Gastroesophageal sphincter (tissue), 4 donors: ENCODE results near the gene UBE2L6. TPM values are rescaled to one million over a fixed set of nuclear protein-coding genes. Genes with fewer than 3 reads are reported as not detected.

Source experiments
- ATAC-seq: fragments of 150-250 bp; one replicate; pipeline ENCODE4 v1.9.1; 2016; ENCODE audit warnings: mild to moderate bottlenecking, moderate library complexity
- H3K27ac ChIP-seq, 4 donors: fragments of 200-600 bp; sonication (generic) in 3 of 4; 1 replicate in 3 of 4; 2 replicates in 1 of 4; pipeline ENCODE4 v1.5.1; 2016 to 2019
- H3K27me3 ChIP-seq: fragments of 200-600 bp; sonication (generic); one replicate; pipeline ENCODE4 v1.5.1; 2019
- H3K36me3 ChIP-seq, 2 donors: fragments of 200-600 bp; sonication (generic); one replicate each; pipeline ENCODE4 v1.5.1; 2019; ENCODE audit warnings: control low read depth in 1 of 2
- H3K4me1 ChIP-seq, 3 donors: fragments of 200-600 bp; sonication (generic); 1 replicate in 2 of 3; 2 replicates in 1 of 3; pipeline ENCODE4 v1.5.1; 2016 to 2019; ENCODE audit warnings: control low read depth in 2 of 3
- H3K4me3 ChIP-seq, 2 donors: fragments of 200-600 bp; sonication (generic); one replicate each; pipeline ENCODE4 v1.5.1; 2019; ENCODE audit warnings: mild to moderate bottlenecking in 1 of 2, moderate library complexity in 1 of 2
- H3K9me3 ChIP-seq, 3 donors: fragments of 200-600 bp; sonication (generic); one replicate each; pipeline ENCODE4 v1.5.1; 2017 to 2019; ENCODE audit warnings: control low read depth in 2 of 3
- EP300 ChIP-seq: sonication (generic); formaldehyde crosslinking; IDR thresholded peaks from one replicate; pipeline ENCODE4 v1.6.1; 2017; ENCODE audit warnings: antibody characterized with exemption, mild to moderate bottlenecking
- POLR2A ChIP-seq, 2 donors: fragments of 450-650 bp; IDR thresholded peaks; one replicate each; pipeline ENCODE4 v1.6.1; 2017; ENCODE audit warnings: antibody characterized with exemption in 2 of 2, mild to moderate bottlenecking in 2 of 2, moderate library complexity in 1 of 2
- POLR2AphosphoS5 ChIP-seq: sonication (generic); formaldehyde crosslinking; IDR thresholded peaks from one replicate; pipeline ENCODE4 v1.6.1; 2017; ENCODE audit warnings: antibody characterized with exemption
- WGBS, 2 donors: methylation state at CpG; one replicate each; pipeline ENCODE4 v1.1.5; 2018; ENCODE audit warnings: low coverage in 1 of 2; 5-methylcytosine and 5-hydroxymethylcytosine counted together
- total RNA-seq, 4 donors: library from RNA; depleted of rRNA; stranded (reverse); fragments of >200 nt; gene quantifications; one replicate each; pipeline ENCODE4 v1.1.0, GENCODE V29; 2016
- TF ChIP-seq, protein P1 (sequence below), 4 experiments: fragments of 200-600 bp in 2 of 4; fragments of 450-650 bp in 2 of 4; sonication (generic) in 1 of 4; IDR thresholded peaks; one replicate each; pipeline ENCODE4 v1.5.1; 2017 to 2019; ENCODE audit warnings: antibody characterized with exemption in 4 of 4, mild to moderate bottlenecking in 2 of 4, moderate library complexity in 2 of 4

The UBE2L6 gene
- total RNA-seq, 4 donors from 2014 or later = 15.3 to 34.6 (median 28.3) TPM

DNA sequence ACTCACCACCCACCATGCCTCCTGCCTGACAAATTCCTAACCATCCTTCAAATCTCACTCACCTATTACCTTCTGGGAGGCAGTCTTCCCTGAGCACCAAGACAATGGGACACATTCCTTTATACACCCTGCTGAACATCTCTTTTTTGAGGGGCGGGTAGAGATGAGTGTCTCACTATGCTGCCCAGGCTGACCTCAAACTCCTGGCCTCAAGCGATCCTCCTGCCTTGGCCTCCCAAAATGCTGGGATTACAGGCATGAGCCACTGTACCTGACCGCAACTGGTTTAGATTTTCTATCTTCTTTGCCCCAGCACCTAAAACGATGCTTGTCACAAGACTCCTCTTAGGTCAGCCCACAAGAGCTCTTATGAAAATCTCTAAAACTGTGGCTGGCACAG, 44.1 kb downstream of the UBE2L6 start:
- Histone ChIP-seq H3K4me1 (peaks cover 0 to 4% (median 0%) of the 10 kb centered on the region in 3 donors), H3K36me3 (peaks cover 0 to 11% of the 10 kb centered on the region in 2 donors), H3K27ac (no peak overlapping the region), H3K27me3 (no peaks in the 10 kb centered on the region), H3K4me3 (no peak overlapping the region), H3K9me3 (no peaks in the 10 kb centered on the region)
- 96 to 100% methylated on average over 2 to 3 of the region's 4 CpGs for WGBS, 2 donors
- TF ChIP-seq POLR2A (IDR thresholded peaks at IDR 0.05) = no peak
- TF ChIP-seq, protein P1, sequence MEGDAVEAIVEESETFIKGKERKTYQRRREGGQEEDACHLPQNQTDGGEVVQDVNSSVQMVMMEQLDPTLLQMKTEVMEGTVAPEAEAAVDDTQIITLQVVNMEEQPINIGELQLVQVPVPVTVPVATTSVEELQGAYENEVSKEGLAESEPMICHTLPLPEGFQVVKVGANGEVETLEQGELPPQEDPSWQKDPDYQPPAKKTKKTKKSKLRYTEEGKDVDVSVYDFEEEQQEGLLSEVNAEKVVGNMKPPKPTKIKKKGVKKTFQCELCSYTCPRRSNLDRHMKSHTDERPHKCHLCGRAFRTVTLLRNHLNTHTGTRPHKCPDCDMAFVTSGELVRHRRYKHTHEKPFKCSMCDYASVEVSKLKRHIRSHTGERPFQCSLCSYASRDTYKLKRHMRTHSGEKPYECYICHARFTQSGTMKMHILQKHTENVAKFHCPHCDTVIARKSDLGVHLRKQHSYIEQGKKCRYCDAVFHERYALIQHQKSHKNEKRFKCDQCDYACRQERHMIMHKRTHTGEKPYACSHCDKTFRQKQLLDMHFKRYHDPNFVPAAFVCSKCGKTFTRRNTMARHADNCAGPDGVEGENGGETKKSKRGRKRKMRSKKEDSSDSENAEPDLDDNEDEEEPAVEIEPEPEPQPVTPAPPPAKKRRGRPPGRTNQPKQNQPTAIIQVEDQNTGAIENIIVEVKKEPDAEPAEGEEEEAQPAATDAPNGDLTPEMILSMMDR (IDR thresholded peaks at IDR 0.05) = no peak
- TF ChIP-seq EP300 = no peak
- TF ChIP-seq POLR2AphosphoS5 = no peak
- no peak for ATAC-seq

- no peak for TF ChIP-seq POLR2A (IDR thresholded peaks at IDR 0.05)
- no peak for TF ChIP-seq POLR2AphosphoS5
- no peak for TF ChIP-seq EP300
- TF ChIP-seq, protein P1 (IDR thresholded peaks at IDR 0.05) = no peak
- no peaks in the 10 kb centered on the region for H3K9me3 ChIP-seq
- ATAC-seq = no peak
- H3K4me1 ChIP-seq = peaks cover 0 to 4% (median 1%) of the 10 kb centered on the region in 3 donors
- no peak overlapping the region for H3K27ac ChIP-seq
- no peaks in the 10 kb centered on the region for H3K27me3 ChIP-seq
- H3K4me3 ChIP-seq = no peak overlapping the region
- WGBS, 2 donors = 85 to 94% methylated on average over 2 of the region's 2 CpGs
- no peaks in the 10 kb centered on the region for H3K36me3 ChIP-seq
These were observed 46.4 kb downstream of the UBE2L6 start for GRCh38 chr11:57521116-57521515.

GRCh38 chr11:57516061-57516443, 51.4 kb downstream of the UBE2L6 start:
- peaks cover 0 to 29% (median 4%) of the 10 kb centered on the region in 3 donors for H3K4me1 ChIP-seq
- no peaks in the 10 kb centered on the region for H3K27me3 ChIP-seq
- peaks cover 0 to 8% of the 10 kb centered on the region in 2 donors for H3K36me3 ChIP-seq
- WGBS, 2 donors = 16 to 37% methylated on average over 2 to 5 of the region's 5 CpGs
- ATAC-seq = no peak
- TF ChIP-seq, protein P1 (IDR thresholded peaks at IDR 0.05) = no peak
- TF ChIP-seq EP300 (no peak), POLR2AphosphoS5 (no peak), POLR2A (IDR thresholded peaks at IDR 0.05) (no peak)
- H3K27ac ChIP-seq = peak overlapping the region in 3 of 4 donors; percentile 80 to 84 (median 81)
- H3K9me3 ChIP-seq = no peaks in the 10 kb centered on the region
- peak overlapping the region; percentile 85 to 98 for H3K4me3 ChIP-seq

GRCh38 chr11:57515332-57516060, 52.0 kb downstream of the UBE2L6 start, which contains the start of gene SLC43A1:
SLC43A1 (minus strand) TSS chr11:57515702; CDS start chr11:57514111, 1,591 bp downstream.
- H3K4me1 ChIP-seq = peaks cover 0 to 29% (median 4%) of the 10 kb centered on the region in 3 donors
- ATAC-seq = peak; percentile 78
- peak within 1 kb of the TSS; percentile 34 to 84 (median 80) for H3K27ac ChIP-seq
- peak; percentile 32 to 49 for TF ChIP-seq POLR2A (IDR thresholded peaks at IDR 0.05)
- peak; percentile 9 for TF ChIP-seq POLR2AphosphoS5
- TF ChIP-seq, protein P1 (IDR thresholded peaks at IDR 0.05) = peak in 1 of 4 experiments; percentile 5
- no peak for TF ChIP-seq EP300
- H3K4me3 ChIP-seq = peak within 1 kb of the TSS; percentile 85 to 98
- H3K9me3 ChIP-seq = no peaks in the 10 kb centered on the region
- 0% methylated on average over 3 to 16 of the region's 66 CpGs for WGBS, 2 donors
- H3K36me3 ChIP-seq = peaks cover 0 to 8% of the 10 kb centered on the region in 2 donors
- no peaks in the 10 kb centered on the region for H3K27me3 ChIP-seq
